HCT116 (cell line): ENCODE results near the gene ZNF750.

Source experiments
- ELF1 ChIP-seq: IDR thresholded peaks from 2 replicates; pipeline ENCODE4 v1.6.1; 2012; ENCODE audit warnings: low read depth, borderline replicate concordance
- EZH2 ChIP-seq: fragments of 200-600 bp; sonication (generic); IDR thresholded peaks from 2 replicates; pipeline ENCODE4 v1.6.1; 2017; ENCODE audit warnings: antibody characterized with exemption, mixed run types
- EZH2phosphoT487 ChIP-seq: fragments of 200-600 bp; IDR thresholded peaks from 2 replicates; pipeline ENCODE4 v1.6.1; 2018; ENCODE audit warnings: antibody characterized with exemption, borderline replicate concordance
- POLR2A ChIP-seq: IDR thresholded peaks from 2 replicates; pipeline ENCODE4 v1.7.0; 2011; ENCODE audit warnings: borderline replicate concordance; ENCODE audit not compliant: insufficient read depth, insufficient read length; ENCODE audit errors: extremely low read depth
- POLR2AphosphoS5 ChIP-seq: IDR thresholded peaks from 2 replicates; pipeline ENCODE4 v1.6.1; 2011; ENCODE audit warnings: mild to moderate bottlenecking, low read depth, low read length, moderate library complexity
- RAD21 ChIP-seq: IDR thresholded peaks from 2 replicates; pipeline ENCODE4 v1.6.1; 2012; ENCODE audit warnings: low read depth, mild to moderate bottlenecking
- YY1 ChIP-seq: IDR thresholded peaks from 2 replicates; pipeline ENCODE4 v1.6.1; 2011; ENCODE audit warnings: low read length, low read depth, moderate library complexity, mild to moderate bottlenecking; ENCODE audit not compliant: insufficient replicate concordance; ENCODE audit errors: extremely low read depth
- ZFX ChIP-seq: fragments of 450-650 bp; IDR thresholded peaks from 2 replicates; pipeline ENCODE4 v1.6.1; 2017
- ZNF274 ChIP-seq: fragments of 200-500 bp; sonication (Bioruptor generic); IDR thresholded peaks from 2 replicates; pipeline ENCODE4 v1.6.1; 2014; ENCODE audit warnings: mild to moderate bottlenecking, low read depth, low read length, inconsistent platforms
- TF ChIP-seq, protein P1 (sequence below), 3 experiments: fragments of 200-600 bp in 1 of 3; sonication (generic) in 1 of 3; IDR thresholded peaks in 2 of 3; conservative IDR thresholded peaks in 1 of 3; 2 replicates each; pipeline ENCODE4 v1.5.1; 2012 to 2017; ENCODE audit warnings: low read depth in 2 of 3, low read length in 2 of 3, antibody characterized with exemption in 1 of 3, borderline replicate concordance in 1 of 3, control low read depth in 1 of 3, mild to moderate bottlenecking in 1 of 3, mixed read lengths in 1 of 3, mixed run types in 1 of 3, moderate library complexity in 1 of 3; ENCODE audit not compliant: insufficient read depth in 1 of 3
- TF ChIP-seq, protein P2 (sequence below): IDR thresholded peaks from 2 replicates; pipeline ENCODE4 v1.6.1; 2012; ENCODE audit warnings: low read depth
- TF ChIP-seq, protein P3 (sequence below): IDR thresholded peaks from 2 replicates; pipeline ENCODE4 v1.6.1; 2012

DNA sequence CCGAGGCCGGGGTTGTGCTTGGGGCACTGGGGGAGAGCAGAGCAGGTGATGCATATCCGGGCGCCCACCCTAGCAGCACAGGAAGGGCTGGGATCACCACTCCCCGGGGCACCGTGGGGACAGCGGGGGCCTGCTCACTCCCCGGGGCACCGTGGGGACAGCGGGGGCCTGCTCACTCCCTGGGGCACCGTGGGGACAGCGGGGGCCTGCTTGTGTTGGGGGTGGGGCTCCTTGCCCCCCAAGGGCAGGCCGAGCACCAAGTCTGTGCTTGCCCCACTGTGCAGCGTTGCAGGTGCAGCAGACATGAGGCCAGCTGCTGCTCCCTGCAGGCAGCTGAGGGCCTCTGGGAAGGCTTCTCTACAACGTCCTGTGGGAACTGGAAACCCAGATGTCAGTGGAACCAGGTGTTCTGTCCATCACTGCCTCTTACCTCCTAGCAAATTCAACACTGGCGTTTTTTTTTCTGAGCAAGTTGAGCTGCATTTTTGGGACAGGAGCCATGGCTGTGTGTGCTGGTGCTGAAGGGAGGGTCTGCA is 25.0 kb upstream of the ZNF750 start:
- TF ChIP-seq POLR2AphosphoS5 (no peak), POLR2A (no peak), EZH2phosphoT487 (no peak), ZNF274 (no peak), EZH2 (no peak), ZFX (no peak), YY1 (no peak), ELF1 (no peak), RAD21 (no peak; the same call in 1 of the 2 replicates)
- TF ChIP-seq, protein P1, sequence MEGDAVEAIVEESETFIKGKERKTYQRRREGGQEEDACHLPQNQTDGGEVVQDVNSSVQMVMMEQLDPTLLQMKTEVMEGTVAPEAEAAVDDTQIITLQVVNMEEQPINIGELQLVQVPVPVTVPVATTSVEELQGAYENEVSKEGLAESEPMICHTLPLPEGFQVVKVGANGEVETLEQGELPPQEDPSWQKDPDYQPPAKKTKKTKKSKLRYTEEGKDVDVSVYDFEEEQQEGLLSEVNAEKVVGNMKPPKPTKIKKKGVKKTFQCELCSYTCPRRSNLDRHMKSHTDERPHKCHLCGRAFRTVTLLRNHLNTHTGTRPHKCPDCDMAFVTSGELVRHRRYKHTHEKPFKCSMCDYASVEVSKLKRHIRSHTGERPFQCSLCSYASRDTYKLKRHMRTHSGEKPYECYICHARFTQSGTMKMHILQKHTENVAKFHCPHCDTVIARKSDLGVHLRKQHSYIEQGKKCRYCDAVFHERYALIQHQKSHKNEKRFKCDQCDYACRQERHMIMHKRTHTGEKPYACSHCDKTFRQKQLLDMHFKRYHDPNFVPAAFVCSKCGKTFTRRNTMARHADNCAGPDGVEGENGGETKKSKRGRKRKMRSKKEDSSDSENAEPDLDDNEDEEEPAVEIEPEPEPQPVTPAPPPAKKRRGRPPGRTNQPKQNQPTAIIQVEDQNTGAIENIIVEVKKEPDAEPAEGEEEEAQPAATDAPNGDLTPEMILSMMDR (IDR thresholded peaks at IDR 0.05 in 2 of 3, conservative IDR thresholded peaks at IDR 0.05 in 1 of 3; ENCODE audit: borderline replicate concordance in 1 of 3, insufficient read depth in 1 of 3, low read depth in 2 of 3, low read length in 2 of 3), result no peak
- TF ChIP-seq, protein P2, sequence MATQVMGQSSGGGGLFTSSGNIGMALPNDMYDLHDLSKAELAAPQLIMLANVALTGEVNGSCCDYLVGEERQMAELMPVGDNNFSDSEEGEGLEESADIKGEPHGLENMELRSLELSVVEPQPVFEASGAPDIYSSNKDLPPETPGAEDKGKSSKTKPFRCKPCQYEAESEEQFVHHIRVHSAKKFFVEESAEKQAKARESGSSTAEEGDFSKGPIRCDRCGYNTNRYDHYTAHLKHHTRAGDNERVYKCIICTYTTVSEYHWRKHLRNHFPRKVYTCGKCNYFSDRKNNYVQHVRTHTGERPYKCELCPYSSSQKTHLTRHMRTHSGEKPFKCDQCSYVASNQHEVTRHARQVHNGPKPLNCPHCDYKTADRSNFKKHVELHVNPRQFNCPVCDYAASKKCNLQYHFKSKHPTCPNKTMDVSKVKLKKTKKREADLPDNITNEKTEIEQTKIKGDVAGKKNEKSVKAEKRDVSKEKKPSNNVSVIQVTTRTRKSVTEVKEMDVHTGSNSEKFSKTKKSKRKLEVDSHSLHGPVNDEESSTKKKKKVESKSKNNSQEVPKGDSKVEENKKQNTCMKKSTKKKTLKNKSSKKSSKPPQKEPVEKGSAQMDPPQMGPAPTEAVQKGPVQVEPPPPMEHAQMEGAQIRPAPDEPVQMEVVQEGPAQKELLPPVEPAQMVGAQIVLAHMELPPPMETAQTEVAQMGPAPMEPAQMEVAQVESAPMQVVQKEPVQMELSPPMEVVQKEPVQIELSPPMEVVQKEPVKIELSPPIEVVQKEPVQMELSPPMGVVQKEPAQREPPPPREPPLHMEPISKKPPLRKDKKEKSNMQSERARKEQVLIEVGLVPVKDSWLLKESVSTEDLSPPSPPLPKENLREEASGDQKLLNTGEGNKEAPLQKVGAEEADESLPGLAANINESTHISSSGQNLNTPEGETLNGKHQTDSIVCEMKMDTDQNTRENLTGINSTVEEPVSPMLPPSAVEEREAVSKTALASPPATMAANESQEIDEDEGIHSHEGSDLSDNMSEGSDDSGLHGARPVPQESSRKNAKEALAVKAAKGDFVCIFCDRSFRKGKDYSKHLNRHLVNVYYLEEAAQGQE, result no peak
- TF ChIP-seq, protein P3, sequence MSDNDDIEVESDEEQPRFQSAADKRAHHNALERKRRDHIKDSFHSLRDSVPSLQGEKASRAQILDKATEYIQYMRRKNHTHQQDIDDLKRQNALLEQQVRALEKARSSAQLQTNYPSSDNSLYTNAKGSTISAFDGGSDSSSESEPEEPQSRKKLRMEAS, result no peak
